ENCODE measurements around the gene ZDHHC7. TPM values are rescaled to one million over a fixed set of nuclear protein-coding genes. Genes with fewer than 3 reads are reported as not detected.

The ZDHHC7 gene
- total and polyA plus RNA-seq, 9 of the 15 experiments (the other 6 are each of a cell fraction or from before 2014, with no cell fraction given): 1.7 to 49.7 (median 37.4) TPM

- peak; percentile 67; the same call in 1 of the 2 replicates for TF ChIP-seq SMARCA5 (IDR thresholded peaks at IDR 0.05)
- no peak for TF ChIP-seq NR2C2 (CRISPR knock-in tag; IDR thresholded peaks at IDR 0.05)
- TF ChIP-seq NR2C2 (tag; IDR thresholded peaks at IDR 0.05): peak; percentile 86
- TF ChIP-seq ZNF639 (CRISPR knock-in tag; conservative IDR thresholded peaks at IDR 0.05 in 1 of 2, IDR thresholded peaks at IDR 0.05 in 1 of 2): peak in 1 of 2 experiments; percentile 71; a peak in 2 of 4 replicates
- TF ChIP-seq SMAD4 (CRISPR knock-in tag; conservative IDR thresholded peaks at IDR 0.05): peak; percentile 96
- TF ChIP-seq RNF2 (IDR thresholded peaks at IDR 0.05): peak; percentile 91
- TF ChIP-seq YY1 (IDR thresholded peaks at IDR 0.05; ENCODE audit: borderline replicate concordance in 1 of 3, control insufficient read depth in 1 of 3, extremely low read depth in 1 of 3, insufficient read depth in 3 of 3, insufficient read length in 1 of 3, insufficient replicate concordance in 2 of 3, low read depth in 1 of 3, low read length in 2 of 3): no peak
- TF ChIP-seq ZBTB2 (IDR thresholded peaks at IDR 0.05): peak; percentile 54; the same call in 1 of the 2 replicates
- peak; percentile 79 for TF ChIP-seq BHLHE40 (IDR thresholded peaks at IDR 0.05; ENCODE audit: low read length)
- TF ChIP-seq MYNN (IDR thresholded peaks at IDR 0.05): peak; percentile 89
- TF ChIP-seq MYNN (CRISPR knock-in tag; IDR thresholded peaks at IDR 0.05): no peak
- 0 out of 2 replicates have a peak, but pooled peaks have one; percentile 64 for TF ChIP-seq CBX1 (IDR thresholded peaks at IDR 0.05; ENCODE audit: low read depth)
- peak; percentile 9 for TF ChIP-seq NFE2 (IDR thresholded peaks at IDR 0.05; ENCODE audit: low read depth)
- TF ChIP-seq FOXJ2 (tag; IDR thresholded peaks at IDR 0.05): peak; percentile 85
- TF ChIP-seq FOXK2 (conservative IDR thresholded peaks at IDR 0.05 in 1 of 2, IDR thresholded peaks at IDR 0.05 in 1 of 2; ENCODE audit: low read depth in 2 of 2): peak; percentile 63 to 79; a peak in 3 of 4 replicates
- no peak for TF ChIP-seq SIN3B (IDR thresholded peaks at IDR 0.05; ENCODE audit: low read depth)
- TF ChIP-seq ZBTB7A (IDR thresholded peaks at IDR 0.05; ENCODE audit: borderline replicate concordance, control insufficient read depth, low read depth, low read length): peak; percentile 36; the same call in 1 of the 2 replicates
- TF ChIP-seq ZNF232 (CRISPR knock-in tag; IDR thresholded peaks at IDR 0.05): 0 out of 2 replicates have a peak, but pooled peaks have one; percentile 50
- peak; percentile 66; the same call in 1 of the 2 replicates for TF ChIP-seq ETV1 (tag; conservative IDR thresholded peaks at IDR 0.05; ENCODE audit: low read depth)
- TF ChIP-seq E2F8 (IDR thresholded peaks at IDR 0.05; ENCODE audit: low read depth, partially characterized antibody): peak; percentile 19
- peak; percentile 91 for TF ChIP-seq MTA3 (IDR thresholded peaks at IDR 0.05; ENCODE audit: borderline replicate concordance)
- no peak for TF ChIP-seq GTF2A2 (tag; IDR thresholded peaks at IDR 0.05)
- peak; percentile 53; the same call in 1 of the 2 replicates for TF ChIP-seq HNRNPL (IDR thresholded peaks at IDR 0.05; ENCODE audit: low read depth, low read length)
These were observed 44.3 kb upstream of the ZDHHC7 start (continued) for GRCh38 chr16:85055493-85056210.

Measured in K562 (cell line).